ENCODE results near the gene SETDB1. TPM values are rescaled to one million over a fixed set of nuclear protein-coding genes. Genes with fewer than 3 reads are reported as not detected.

SETDB1 gene
- total RNA-seq, 1 donor from 2014 or later: 45.8 TPM

GRCh38 chr1:150997949-150998348 is 71.8 kb downstream of the SETDB1 start:
- H3K36me3 ChIP-seq: peaks cover 55% of the 10 kb centered on the region
- ATAC-seq: no peak
- intact Hi-C loops (cut with DNase I): no loop called here

GRCh38 chr1:150999051-150999674 is 73.0 kb downstream of the SETDB1 start:
- Histone ChIP-seq H3K27ac (no peak overlapping the region), H3K4me3 (no peak overlapping the region), H3K4me1 (peaks cover 32% of the 10 kb centered on the region), H3K27me3 (no peaks in the 10 kb centered on the region), H3K9me3 (no peaks in the 10 kb centered on the region), H3K36me3 (peaks cover 55% of the 10 kb centered on the region)
- TF ChIP-seq, protein P1, sequence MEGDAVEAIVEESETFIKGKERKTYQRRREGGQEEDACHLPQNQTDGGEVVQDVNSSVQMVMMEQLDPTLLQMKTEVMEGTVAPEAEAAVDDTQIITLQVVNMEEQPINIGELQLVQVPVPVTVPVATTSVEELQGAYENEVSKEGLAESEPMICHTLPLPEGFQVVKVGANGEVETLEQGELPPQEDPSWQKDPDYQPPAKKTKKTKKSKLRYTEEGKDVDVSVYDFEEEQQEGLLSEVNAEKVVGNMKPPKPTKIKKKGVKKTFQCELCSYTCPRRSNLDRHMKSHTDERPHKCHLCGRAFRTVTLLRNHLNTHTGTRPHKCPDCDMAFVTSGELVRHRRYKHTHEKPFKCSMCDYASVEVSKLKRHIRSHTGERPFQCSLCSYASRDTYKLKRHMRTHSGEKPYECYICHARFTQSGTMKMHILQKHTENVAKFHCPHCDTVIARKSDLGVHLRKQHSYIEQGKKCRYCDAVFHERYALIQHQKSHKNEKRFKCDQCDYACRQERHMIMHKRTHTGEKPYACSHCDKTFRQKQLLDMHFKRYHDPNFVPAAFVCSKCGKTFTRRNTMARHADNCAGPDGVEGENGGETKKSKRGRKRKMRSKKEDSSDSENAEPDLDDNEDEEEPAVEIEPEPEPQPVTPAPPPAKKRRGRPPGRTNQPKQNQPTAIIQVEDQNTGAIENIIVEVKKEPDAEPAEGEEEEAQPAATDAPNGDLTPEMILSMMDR (IDR thresholded peaks at IDR 0.05): no peak
- no peak for ATAC-seq
- intact Hi-C loops (cut with DNase I): no loop called here
- no peak for DNase-seq

More at GRCh38 chr1:150997949-150998348, 71.8 kb downstream of the SETDB1 start:
- H3K4me3 ChIP-seq: no peak overlapping the region
- H3K27me3 ChIP-seq: no peaks in the 10 kb centered on the region
- no peak overlapping the region for H3K27ac ChIP-seq
- DNase-seq: no peak
- TF ChIP-seq, protein P1 (IDR thresholded peaks at IDR 0.05): no peak
- H3K4me1 ChIP-seq: peaks cover 20% of the 10 kb centered on the region
- H3K9me3 ChIP-seq: no peaks in the 10 kb centered on the region

GRCh38 chr1:150999926-151000325 is 73.8 kb downstream of the SETDB1 start:
- peak overlapping the region; percentile 11 for H3K27ac ChIP-seq
- H3K4me1 ChIP-seq: peaks cover 39% of the 10 kb centered on the region
- DNase-seq (no peak), ATAC-seq (no peak)
- H3K9me3 ChIP-seq: no peaks in the 10 kb centered on the region
- H3K36me3 ChIP-seq: peaks cover 55% of the 10 kb centered on the region
- TF ChIP-seq, protein P1 (IDR thresholded peaks at IDR 0.05): no peak
- no peaks in the 10 kb centered on the region for H3K27me3 ChIP-seq
- H3K4me3 ChIP-seq: no peak overlapping the region
- intact Hi-C loops (cut with DNase I): no loop called here

DNA sequence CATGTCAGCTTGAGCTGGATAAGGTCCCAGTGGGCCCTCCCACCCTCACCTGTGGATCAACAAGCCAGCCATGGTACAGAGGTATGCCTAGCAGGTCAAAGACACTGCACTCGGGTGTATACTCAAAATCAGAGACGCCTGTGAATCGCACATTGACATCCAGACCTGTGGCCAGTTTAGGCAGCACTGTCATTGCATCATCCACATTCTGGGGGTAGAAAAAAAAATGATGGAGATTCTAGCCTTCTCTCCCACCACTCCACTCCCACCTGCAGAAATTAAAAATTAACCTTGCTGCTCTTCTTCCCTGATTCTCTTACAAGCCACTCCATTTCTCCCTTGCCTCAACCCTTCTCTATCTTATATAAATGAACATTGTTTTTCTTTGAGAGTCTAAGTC is 74.2 kb downstream of the SETDB1 start:
- DNase-seq: no peak
- Histone ChIP-seq H3K4me1 (peaks cover 40% of the 10 kb centered on the region), H3K36me3 (peaks cover 55% of the 10 kb centered on the region), H3K9me3 (no peaks in the 10 kb centered on the region), H3K27ac (no peak overlapping the region), H3K27me3 (no peaks in the 10 kb centered on the region), H3K4me3 (no peak overlapping the region)
- intact Hi-C loops (cut with DNase I): no loop called here
- ATAC-seq: no peak
- TF ChIP-seq, protein P1 (IDR thresholded peaks at IDR 0.05): no peak

GRCh38 chr1:151001602-151002001 is 75.4 kb downstream of the SETDB1 start:
- intact Hi-C loops (cut with DNase I): no loop called here
- Histone ChIP-seq H3K36me3 (peaks cover 55% of the 10 kb centered on the region), H3K9me3 (no peaks in the 10 kb centered on the region), H3K4me1 (peaks cover 41% of the 10 kb centered on the region), H3K4me3 (no peak overlapping the region), H3K27ac (no peak overlapping the region), H3K27me3 (no peaks in the 10 kb centered on the region)
- ATAC-seq: peak; percentile 40
- no peak for DNase-seq
- TF ChIP-seq, protein P1 (IDR thresholded peaks at IDR 0.05): no peak

- no peak overlapping the region for H3K4me3 ChIP-seq
- no peaks in the 10 kb centered on the region for H3K9me3 ChIP-seq
- TF ChIP-seq, protein P1 (IDR thresholded peaks at IDR 0.05): no peak
- no peaks in the 10 kb centered on the region for H3K27me3 ChIP-seq
- peaks cover 51% of the 10 kb centered on the region for H3K36me3 ChIP-seq
- ATAC-seq (no peak), DNase-seq (no peak)
- H3K27ac ChIP-seq: peak overlapping the region; percentile 47
- peaks cover 45% of the 10 kb centered on the region for H3K4me1 ChIP-seq
- intact Hi-C loops (cut with DNase I): no loop called here
Observed at GRCh38 chr1:151002051-151002450, 75.9 kb downstream of the SETDB1 start.

Data from upper lobe of right lung (tissue), 1 donor.